A673 (cell line): Measurements from ENCODE around the gene GRHL1.

Experiments used
- EZH2 ChIP-seq: fragments of 200-600 bp; sonication (generic); IDR thresholded peaks from 2 replicates; pipeline ENCODE4 v1.6.1; 2017; ENCODE audit warnings: borderline replicate concordance, low read depth, mild to moderate bottlenecking, mixed read lengths, antibody characterized with exemption, low read length; ENCODE audit not compliant: poor library complexity, severe bottlenecking
- TF ChIP-seq, protein P1 (sequence below): fragments of 300-800, 200-600 bp; sonication (generic); conservative IDR thresholded peaks from 2 replicates; pipeline ENCODE4 v1.5.1; 2017; ENCODE audit warnings: low read depth, mild to moderate bottlenecking, antibody characterized with exemption, low read length, moderate library complexity, mixed read lengths

DNA sequence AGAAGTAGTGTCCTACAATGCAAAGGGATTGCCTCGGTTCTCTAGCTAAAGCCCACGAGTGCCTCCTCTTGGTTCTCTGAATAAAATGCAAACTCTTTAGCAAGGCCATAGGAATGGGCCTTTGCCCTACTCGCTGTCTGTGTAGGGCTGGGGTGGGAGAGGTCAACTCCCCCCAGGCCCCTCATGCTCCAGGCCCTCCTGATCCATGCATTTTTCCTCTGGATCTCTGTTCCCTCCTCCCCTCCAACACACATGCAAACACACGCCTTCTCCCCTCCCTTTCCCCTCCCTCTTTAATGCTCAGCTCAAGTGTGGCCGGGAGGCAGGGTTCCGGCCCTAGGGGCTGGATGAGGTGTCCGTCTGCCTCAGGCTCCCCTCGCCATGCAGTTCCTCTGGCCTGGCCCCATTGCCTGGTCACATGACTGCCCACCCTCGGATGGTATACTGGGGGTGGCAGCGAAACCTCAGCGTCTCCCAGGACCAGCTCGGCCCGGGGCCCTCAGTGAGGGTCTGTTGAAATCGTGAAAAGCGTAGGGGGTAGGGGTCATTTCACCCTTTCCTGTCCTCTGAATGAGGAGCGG, 77.0 kb downstream of the GRHL1 start:
- TF ChIP-seq, protein P1, sequence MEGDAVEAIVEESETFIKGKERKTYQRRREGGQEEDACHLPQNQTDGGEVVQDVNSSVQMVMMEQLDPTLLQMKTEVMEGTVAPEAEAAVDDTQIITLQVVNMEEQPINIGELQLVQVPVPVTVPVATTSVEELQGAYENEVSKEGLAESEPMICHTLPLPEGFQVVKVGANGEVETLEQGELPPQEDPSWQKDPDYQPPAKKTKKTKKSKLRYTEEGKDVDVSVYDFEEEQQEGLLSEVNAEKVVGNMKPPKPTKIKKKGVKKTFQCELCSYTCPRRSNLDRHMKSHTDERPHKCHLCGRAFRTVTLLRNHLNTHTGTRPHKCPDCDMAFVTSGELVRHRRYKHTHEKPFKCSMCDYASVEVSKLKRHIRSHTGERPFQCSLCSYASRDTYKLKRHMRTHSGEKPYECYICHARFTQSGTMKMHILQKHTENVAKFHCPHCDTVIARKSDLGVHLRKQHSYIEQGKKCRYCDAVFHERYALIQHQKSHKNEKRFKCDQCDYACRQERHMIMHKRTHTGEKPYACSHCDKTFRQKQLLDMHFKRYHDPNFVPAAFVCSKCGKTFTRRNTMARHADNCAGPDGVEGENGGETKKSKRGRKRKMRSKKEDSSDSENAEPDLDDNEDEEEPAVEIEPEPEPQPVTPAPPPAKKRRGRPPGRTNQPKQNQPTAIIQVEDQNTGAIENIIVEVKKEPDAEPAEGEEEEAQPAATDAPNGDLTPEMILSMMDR: no peak
- TF ChIP-seq EZH2: no peak
